ENCODE measurements around the gene CABP4. TPM values are rescaled to one million over a fixed set of nuclear protein-coding genes. Genes with fewer than 3 reads are reported as not detected.
A peak's percentile ranks its signal among the peaks of the same experiment; 100 is the strongest.

Gene CABP4
- total RNA-seq, 1 donor = not detected

DNA sequence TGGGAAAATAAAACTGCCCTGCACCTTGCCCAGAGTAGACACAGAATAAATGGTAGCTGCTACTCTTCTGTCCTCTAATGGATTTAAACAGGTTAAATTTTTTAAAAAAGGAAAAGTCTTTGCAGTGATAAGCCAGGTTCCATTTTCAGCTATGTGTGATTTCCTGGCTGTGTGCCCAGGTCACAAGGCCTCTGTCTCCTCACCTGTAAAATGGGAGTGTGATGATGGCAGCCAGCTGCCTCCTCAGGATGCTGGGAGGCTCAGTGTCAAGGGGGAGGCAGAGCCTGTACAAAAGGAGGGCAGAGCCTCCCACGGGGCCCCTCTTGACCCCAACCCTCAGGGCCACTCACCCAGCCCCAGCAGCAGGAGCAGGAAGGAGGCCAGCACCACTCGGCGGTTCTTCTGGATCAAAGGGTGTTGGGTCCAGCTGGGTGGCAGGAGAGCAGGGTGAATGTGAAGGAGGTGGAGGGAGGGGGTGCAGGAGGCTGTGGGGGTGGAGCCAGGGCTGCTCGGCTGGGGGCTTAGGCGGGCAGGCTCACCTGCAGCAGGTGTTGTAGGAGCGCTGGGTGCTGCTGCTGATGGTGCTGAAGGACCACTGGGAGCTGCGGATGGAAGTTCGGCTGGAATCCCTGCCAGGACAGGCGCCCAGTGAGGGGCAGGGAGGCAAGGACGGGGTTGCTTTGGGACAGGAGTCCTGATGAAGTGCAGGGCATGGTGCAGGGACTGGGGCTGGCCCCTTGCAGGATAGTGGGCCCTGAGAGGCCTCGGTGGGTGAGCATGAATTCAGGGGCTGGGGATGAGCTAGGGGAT lies 12.0 kb downstream of the CABP4 start:
- H3K4me2 ChIP-seq (ENCODE audit: insufficient read depth, low read length) = no peak overlapping the region
- no peaks in the 10 kb centered on the region for H3K9me3 ChIP-seq (ENCODE audit: low read depth, low read length)
- no peaks in the 10 kb centered on the region for H3K27me3 ChIP-seq (ENCODE audit: insufficient read depth, low read length)
- TF ChIP-seq, protein P1, sequence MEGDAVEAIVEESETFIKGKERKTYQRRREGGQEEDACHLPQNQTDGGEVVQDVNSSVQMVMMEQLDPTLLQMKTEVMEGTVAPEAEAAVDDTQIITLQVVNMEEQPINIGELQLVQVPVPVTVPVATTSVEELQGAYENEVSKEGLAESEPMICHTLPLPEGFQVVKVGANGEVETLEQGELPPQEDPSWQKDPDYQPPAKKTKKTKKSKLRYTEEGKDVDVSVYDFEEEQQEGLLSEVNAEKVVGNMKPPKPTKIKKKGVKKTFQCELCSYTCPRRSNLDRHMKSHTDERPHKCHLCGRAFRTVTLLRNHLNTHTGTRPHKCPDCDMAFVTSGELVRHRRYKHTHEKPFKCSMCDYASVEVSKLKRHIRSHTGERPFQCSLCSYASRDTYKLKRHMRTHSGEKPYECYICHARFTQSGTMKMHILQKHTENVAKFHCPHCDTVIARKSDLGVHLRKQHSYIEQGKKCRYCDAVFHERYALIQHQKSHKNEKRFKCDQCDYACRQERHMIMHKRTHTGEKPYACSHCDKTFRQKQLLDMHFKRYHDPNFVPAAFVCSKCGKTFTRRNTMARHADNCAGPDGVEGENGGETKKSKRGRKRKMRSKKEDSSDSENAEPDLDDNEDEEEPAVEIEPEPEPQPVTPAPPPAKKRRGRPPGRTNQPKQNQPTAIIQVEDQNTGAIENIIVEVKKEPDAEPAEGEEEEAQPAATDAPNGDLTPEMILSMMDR (IDR thresholded peaks at IDR 0.05; ENCODE audit: extremely low read depth, low read depth, low read length) = no peak
- H3K36me3 ChIP-seq (ENCODE audit: insufficient read depth, low read length) = no peaks in the 10 kb centered on the region
- no peak overlapping the region for H3K4me3 ChIP-seq (ENCODE audit: insufficient read depth, low read length)
- no peak overlapping the region for H3K27ac ChIP-seq (ENCODE audit: low read depth, low read length)
- peaks cover 10% of the 10 kb centered on the region for H3K79me2 ChIP-seq (ENCODE audit: insufficient read depth, low read length)
- H4K20me1 ChIP-seq (ENCODE audit: insufficient read depth, low read length) = no peaks in the 10 kb centered on the region
- DNase-seq (ENCODE audit: insufficient read length, low spot score, missing footprints) = peak; percentile 80
- H2AFZ ChIP-seq (ENCODE audit: low read length) = no peak overlapping the region
- peaks cover 25% of the 10 kb centered on the region for H3K4me1 ChIP-seq (ENCODE audit: insufficient read depth, low read length)

DNA sequence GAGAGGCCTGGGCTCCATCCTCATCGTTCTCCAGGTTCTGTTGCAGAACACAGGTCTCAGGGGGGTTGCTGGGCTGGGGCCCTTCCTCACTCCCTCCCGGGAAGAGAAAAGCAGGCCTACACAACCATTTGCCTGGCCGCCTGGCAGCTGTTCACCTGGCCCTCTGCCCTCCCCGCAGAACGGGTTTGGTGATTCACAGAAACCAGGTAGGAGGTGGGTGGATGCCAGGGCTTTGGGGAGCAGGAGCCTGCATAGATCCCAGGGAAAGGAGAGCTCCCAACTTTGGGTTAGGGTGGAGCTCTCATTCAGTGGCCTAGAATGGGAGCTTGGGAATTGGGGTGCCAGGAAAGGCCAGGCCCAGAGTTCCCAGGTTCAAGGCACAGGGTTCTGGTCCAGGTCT lies 12.9 kb downstream of the CABP4 start:
- H3K9me3 ChIP-seq (ENCODE audit: low read depth, low read length) = no peaks in the 10 kb centered on the region
- H3K4me1 ChIP-seq (ENCODE audit: insufficient read depth, low read length) = peaks cover 25% of the 10 kb centered on the region
- peak overlapping the region; percentile 96 for H3K4me2 ChIP-seq (ENCODE audit: insufficient read depth, low read length)
- peaks cover 10% of the 10 kb centered on the region for H3K79me2 ChIP-seq (ENCODE audit: insufficient read depth, low read length)
- H3K36me3 ChIP-seq (ENCODE audit: insufficient read depth, low read length) = no peaks in the 10 kb centered on the region
- peak overlapping the region; percentile 86 for H3K4me3 ChIP-seq (ENCODE audit: insufficient read depth, low read length)
- H3K27ac ChIP-seq (ENCODE audit: low read depth, low read length) = peak overlapping the region; percentile 65
- TF ChIP-seq, protein P1 (IDR thresholded peaks at IDR 0.05; ENCODE audit: extremely low read depth, low read depth, low read length) = no peak
- H2AFZ ChIP-seq (ENCODE audit: low read length) = peak overlapping the region; percentile 74
- H4K20me1 ChIP-seq (ENCODE audit: insufficient read depth, low read length) = no peaks in the 10 kb centered on the region
- DNase-seq (ENCODE audit: insufficient read length, low spot score, missing footprints) = peak; percentile 87
- no peaks in the 10 kb centered on the region for H3K27me3 ChIP-seq (ENCODE audit: insufficient read depth, low read length)

DNA sequence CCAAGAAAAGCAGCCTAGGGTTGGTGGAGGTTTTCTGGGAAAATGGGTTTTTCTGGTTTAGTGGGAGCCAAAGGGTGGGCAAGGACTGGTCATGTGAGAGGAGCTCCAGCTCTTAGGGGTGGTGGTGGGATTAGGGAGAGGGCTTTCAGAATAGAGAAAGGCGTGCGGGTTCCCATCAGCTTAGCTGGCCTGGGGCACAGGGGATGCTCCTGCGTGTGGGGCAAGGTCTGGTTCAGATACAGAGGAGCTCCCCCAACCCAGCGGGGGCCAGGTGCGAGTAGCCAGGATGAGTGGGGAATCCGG lies 13.3 kb downstream of the CABP4 start:
- no peaks in the 10 kb centered on the region for H3K27me3 ChIP-seq (ENCODE audit: insufficient read depth, low read length)
- no peaks in the 10 kb centered on the region for H3K9me3 ChIP-seq (ENCODE audit: low read depth, low read length)
- TF ChIP-seq, protein P1 (IDR thresholded peaks at IDR 0.05; ENCODE audit: extremely low read depth, low read depth, low read length) = no peak
- H2AFZ ChIP-seq (ENCODE audit: low read length) = peak overlapping the region; percentile 74
- peak overlapping the region; percentile 86 for H3K4me3 ChIP-seq (ENCODE audit: insufficient read depth, low read length)
- DNase-seq (ENCODE audit: insufficient read length, low spot score, missing footprints) = no peak
- H3K36me3 ChIP-seq (ENCODE audit: insufficient read depth, low read length) = no peaks in the 10 kb centered on the region
- H3K4me1 ChIP-seq (ENCODE audit: insufficient read depth, low read length) = peaks cover 25% of the 10 kb centered on the region
- H3K79me2 ChIP-seq (ENCODE audit: insufficient read depth, low read length) = peaks cover 10% of the 10 kb centered on the region
- peak overlapping the region; percentile 96 for H3K4me2 ChIP-seq (ENCODE audit: insufficient read depth, low read length)
- no peaks in the 10 kb centered on the region for H4K20me1 ChIP-seq (ENCODE audit: insufficient read depth, low read length)
- peak overlapping the region; percentile 65 for H3K27ac ChIP-seq (ENCODE audit: low read depth, low read length)

DNA sequence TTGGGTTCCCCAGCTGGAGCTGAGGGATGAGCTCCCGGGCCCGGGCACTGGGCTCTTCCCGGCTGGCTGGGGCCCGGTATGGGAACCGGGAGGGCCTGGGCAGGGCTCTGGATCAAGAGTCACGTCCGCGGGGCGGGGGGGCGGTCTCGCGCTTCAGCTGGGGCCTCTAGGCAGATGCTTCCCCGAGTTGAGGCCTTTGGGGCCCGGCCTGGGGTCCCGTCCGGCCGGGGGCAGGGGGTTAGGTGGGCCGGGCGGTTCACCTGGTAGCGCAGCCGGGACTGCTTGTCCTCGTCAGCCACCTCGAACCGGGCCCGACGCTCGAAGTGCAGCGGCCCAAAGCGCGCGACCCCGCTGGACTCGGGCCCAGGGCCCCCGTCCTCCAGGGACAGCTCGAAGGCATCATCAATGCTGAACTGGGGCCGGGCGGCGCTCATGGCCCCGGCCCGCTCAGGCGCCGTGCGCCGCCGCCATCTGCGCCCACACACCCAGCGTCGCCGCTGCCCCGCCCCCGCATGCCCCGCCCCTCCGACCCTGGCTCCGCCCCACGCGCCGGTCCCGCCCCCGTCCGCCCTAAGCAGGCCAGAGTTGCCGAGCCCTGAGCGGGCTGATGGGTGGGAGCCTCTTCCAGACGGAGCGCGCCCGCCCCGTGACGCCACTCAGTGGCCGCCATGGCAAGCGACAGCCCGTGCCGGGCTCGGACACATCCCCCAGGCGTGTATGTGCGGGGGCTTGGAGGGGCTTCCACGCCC lies 13.8 kb downstream of the CABP4 start, which contains the start of gene TMEM134:
Gene TMEM134, minus strand, starts transcription at position 493 of the 749 bp plus-strand sequence. Its CDS starts 59 bp downstream, at position 434.
- peaks cover 22% of the 10 kb centered on the region for H3K4me1 ChIP-seq (ENCODE audit: insufficient read depth, low read length)
- H3K27ac ChIP-seq (ENCODE audit: low read depth, low read length) = peak within 1 kb of the TSS; percentile 84
- H4K20me1 ChIP-seq (ENCODE audit: insufficient read depth, low read length) = no peaks in the 10 kb centered on the region
- peak; percentile 99 for DNase-seq (ENCODE audit: insufficient read length, low spot score, missing footprints)
- TF ChIP-seq, protein P1 (IDR thresholded peaks at IDR 0.05; ENCODE audit: extremely low read depth, low read depth, low read length) = peak; percentile 29
- no peaks in the 10 kb centered on the region for H3K9me3 ChIP-seq (ENCODE audit: low read depth, low read length)
- H3K4me2 ChIP-seq (ENCODE audit: insufficient read depth, low read length) = peak within 1 kb of the TSS; percentile 96
- H3K4me3 ChIP-seq (ENCODE audit: insufficient read depth, low read length) = peak within 1 kb of the TSS; percentile 86
- H3K27me3 ChIP-seq (ENCODE audit: insufficient read depth, low read length) = no peaks in the 10 kb centered on the region
- H2AFZ ChIP-seq (ENCODE audit: low read length) = peak within 1 kb of the TSS; percentile 99
- H3K36me3 ChIP-seq (ENCODE audit: insufficient read depth, low read length) = no peaks in the 10 kb centered on the region
- peaks cover 10% of the 10 kb centered on the region for H3K79me2 ChIP-seq (ENCODE audit: insufficient read depth, low read length)

Data from osteoblast (primary cell).